IMR-90 (cell line): Measurements from ENCODE around the gene PLCL2. TPM values are rescaled to one million over a fixed set of nuclear protein-coding genes. Genes with fewer than 3 reads are reported as not detected.

Source experiments
- ATAC-seq: fragments of 200-7000 bp; cut with Tn5 transposase; 2 replicates; pipeline ENCODE4 v1.9.1; 2020; ENCODE audit warnings: low read depth, mild to moderate bottlenecking, moderate library complexity
- BruUV-seq: library from RNA; stranded (reverse); fragments of 400-500 nt; replicated peaks from 2 replicates; lab custom pipeline; 2021; lab: Mats Ljungman, UMichigan
- CTCF ChIA-PET: fragments of 300-600 bp; formaldehyde crosslinking; extraction: SDS; loops from one replicate; lab custom pipeline; 2021; ENCODE audit warnings: antibody characterized with exemption; lab: Yijun Ruan, JAX
- POLR2A ChIA-PET: fragments of 300-600 bp; sonication (Branson Sonifier 250); formaldehyde crosslinking; loops from one replicate; lab custom pipeline; 2022; ENCODE audit warnings: antibody characterized with exemption; ENCODE audit not compliant: unreplicated experiment; lab: Charles Lee
- DNase-seq: peaks from one replicate; pipeline ENCODE4 v3.0.0; 2013
- H2AFZ ChIP-seq: replicated peaks from 2 replicates; pipeline ENCODE3; 2013; ENCODE audit warnings: low read length, mild to moderate bottlenecking; ENCODE audit not compliant: poor library complexity
- H2AK5ac ChIP-seq: 2 replicates; pipeline ENCODE4 v1.6.1; 2013; ENCODE audit warnings: low read depth, low read length, inconsistent platforms
- H2AK9ac ChIP-seq: replicated peaks from 2 replicates; pipeline ENCODE3; 2013; ENCODE audit warnings: mild to moderate bottlenecking, low read depth, low read length, moderate library complexity; ENCODE audit not compliant: poor library complexity
- H2BK120ac ChIP-seq: 2 replicates; pipeline ENCODE4 v1.6.1; 2013; ENCODE audit warnings: low read depth, low read length, inconsistent platforms
- H2BK15ac ChIP-seq: 3 replicates; pipeline ENCODE4 v1.6.1; 2013; ENCODE audit warnings: low read depth, low read length, inconsistent platforms
- H2BK20ac ChIP-seq: 2 replicates; pipeline ENCODE4 v1.6.1; 2013; ENCODE audit warnings: low read depth, mild to moderate bottlenecking, inconsistent platforms, low read length, moderate library complexity
- H2BK5ac ChIP-seq: 2 replicates; pipeline ENCODE4 v1.6.1; 2013; ENCODE audit warnings: mild to moderate bottlenecking, low read depth, low read length, inconsistent platforms; ENCODE audit not compliant: poor library complexity, severe bottlenecking
- H3K14ac ChIP-seq: replicated peaks from 2 replicates; pipeline ENCODE4 v1.6.1; 2013; ENCODE audit warnings: low read depth, low read length, inconsistent platforms
- H3K18ac ChIP-seq: 2 replicates; pipeline ENCODE4 v1.6.1; 2013; ENCODE audit warnings: low read depth, low read length, control low read depth
- H3K23ac ChIP-seq: 2 replicates; pipeline ENCODE4 v1.6.1; 2013; ENCODE audit warnings: low read depth, low read length, inconsistent platforms
- H3K27ac ChIP-seq: 2 replicates; pipeline ENCODE4 v1.5.1; 2013; ENCODE audit warnings: mild to moderate bottlenecking, control low read depth, low read length; ENCODE audit not compliant: insufficient read depth
- H3K27me3 ChIP-seq: 2 replicates; pipeline ENCODE4 v1.6.1; 2013; ENCODE audit warnings: low read length; ENCODE audit not compliant: control insufficient read depth, insufficient read depth
- H3K36me3 ChIP-seq: 2 replicates; pipeline ENCODE4 v1.6.1; 2013; ENCODE audit warnings: low read length, mixed read lengths; ENCODE audit not compliant: control insufficient read depth, insufficient read depth
- H3K4ac ChIP-seq: 2 replicates; pipeline ENCODE4 v1.6.1; 2013; ENCODE audit warnings: low read depth, low read length, inconsistent platforms
- H3K4me1 ChIP-seq: 2 replicates; pipeline ENCODE4 v1.6.1; 2013; ENCODE audit warnings: low read length, mixed read lengths; ENCODE audit not compliant: control insufficient read depth, insufficient read depth
- H3K4me2 ChIP-seq: 2 replicates; pipeline ENCODE4 v1.6.1; 2013; ENCODE audit warnings: low read depth, mild to moderate bottlenecking, control low read depth, low read length, moderate library complexity
- H3K4me3 ChIP-seq: 2 replicates; pipeline ENCODE4 v1.5.1; 2013; ENCODE audit warnings: low read depth, mild to moderate bottlenecking, control low read depth, low read length, moderate library complexity; ENCODE audit not compliant: insufficient read depth
- H3K56ac ChIP-seq: 2 replicates; pipeline ENCODE4 v1.6.1; 2013; ENCODE audit warnings: low read length, inconsistent platforms; ENCODE audit not compliant: insufficient read depth; ENCODE audit errors: extremely low read depth
- H3K79me1 ChIP-seq, 2 experiments: 2 replicates each; pipeline ENCODE4 v1.6.1; 2013; ENCODE audit warnings: low read length in 2 of 2, inconsistent platforms in 1 of 2, low read depth in 1 of 2
- H3K9ac ChIP-seq: 2 replicates; pipeline ENCODE4 v1.6.1; 2013; ENCODE audit warnings: low read depth, low read length, control low read depth
- H3K9me1 ChIP-seq: 2 replicates; pipeline ENCODE4 v1.6.1; 2013; ENCODE audit warnings: low read length, inconsistent platforms; ENCODE audit not compliant: insufficient read depth
- H3K9me3 ChIP-seq: 2 replicates; pipeline ENCODE4 v1.6.1; 2013; ENCODE audit warnings: low read length; ENCODE audit not compliant: control insufficient read depth, insufficient read depth
- H4K20me1 ChIP-seq: 2 replicates; pipeline ENCODE4 v1.6.1; 2013; ENCODE audit warnings: low read length, inconsistent platforms; ENCODE audit not compliant: insufficient read depth
- H4K5ac ChIP-seq: 2 replicates; pipeline ENCODE4 v1.6.1; 2013; ENCODE audit warnings: mild to moderate bottlenecking, low read depth, low read length, control low read depth
- H4K8ac ChIP-seq, 2 experiments: 2 replicates each; pipeline ENCODE4 v1.6.1; 2013; ENCODE audit warnings: low read depth in 2 of 2, low read length in 2 of 2, control low read depth in 1 of 2, inconsistent platforms in 1 of 2
- H4K91ac ChIP-seq: 2 replicates; pipeline ENCODE4 v1.6.1; 2013; ENCODE audit warnings: low read depth, low read length, inconsistent platforms; ENCODE audit not compliant: insufficient read depth
- BHLHE40 ChIP-seq: fragments of 150-350 bp; IDR thresholded peaks from 2 replicates; pipeline ENCODE4 v1.6.1; 2016; ENCODE audit warnings: mild to moderate bottlenecking, low read depth, low read length
- CEBPB ChIP-seq: IDR thresholded peaks from 2 replicates; pipeline ENCODE4 v1.6.1; 2012; ENCODE audit warnings: low read depth, low read length, improper control_type of control experiment
- CHD1 ChIP-seq: IDR thresholded peaks from 2 replicates; pipeline ENCODE4 v1.6.1; 2012; ENCODE audit warnings: low read depth, low read length, improper control_type of control experiment
- FOS ChIP-seq: fragments of 150-350 bp; IDR thresholded peaks from 2 replicates; pipeline ENCODE4 v1.6.1; 2016; ENCODE audit warnings: low read depth, low read length
- MAFK ChIP-seq: IDR thresholded peaks from 2 replicates; pipeline ENCODE4 v1.6.1; 2012; ENCODE audit warnings: low read depth, low read length, improper control_type of control experiment
- MAZ ChIP-seq: IDR thresholded peaks from 2 replicates; pipeline ENCODE4 v1.6.1; 2012; ENCODE audit warnings: low read depth, mild to moderate bottlenecking, low read length, improper control_type of control experiment, moderate library complexity, borderline replicate concordance
- MXI1 ChIP-seq: IDR thresholded peaks from 2 replicates; pipeline ENCODE4 v1.6.1; 2012; ENCODE audit warnings: low read depth, mild to moderate bottlenecking, low read length, moderate library complexity, borderline replicate concordance
- NFE2L2 ChIP-seq: fragments of 150-350 bp; IDR thresholded peaks from 2 replicates; pipeline ENCODE4 v1.6.1; 2016; ENCODE audit warnings: low read depth, mild to moderate bottlenecking, low read length
- POLR2A ChIP-seq: IDR thresholded peaks from 2 replicates; pipeline ENCODE4 v1.6.1; 2012; ENCODE audit warnings: mild to moderate bottlenecking, low read depth, low read length
- RAD21 ChIP-seq: IDR thresholded peaks from 2 replicates; pipeline ENCODE4 v1.6.1; 2012; ENCODE audit warnings: low read length, improper control_type of control experiment
- RCOR1 ChIP-seq: IDR thresholded peaks from 2 replicates; pipeline ENCODE4 v1.6.1; 2012; ENCODE audit warnings: mild to moderate bottlenecking, low read length, improper control_type of control experiment; ENCODE audit not compliant: insufficient replicate concordance
- RFX5 ChIP-seq: IDR thresholded peaks from 2 replicates; pipeline ENCODE4 v1.8.0; 2012; ENCODE audit warnings: low read depth, mild to moderate bottlenecking, low read length, moderate library complexity
- SMC3 ChIP-seq: fragments of 150-350 bp; IDR thresholded peaks from 2 replicates; pipeline ENCODE4 v1.6.1; 2016; ENCODE audit warnings: low read depth, mild to moderate bottlenecking, antibody characterized with exemption, low read length, moderate library complexity
- WGBS, 2 experiments: methylation state at CpG; one replicate each; pipeline versions ENCODE4 v1.1.5 to v1.1.7; 2013; ENCODE audit warnings: missing lambda C conversion rate in 2 of 2; ENCODE audit not compliant: insufficient read length in 1 of 2; ENCODE audit errors: extremely low coverage in 2 of 2; 5-methylcytosine and 5-hydroxymethylcytosine counted together
- dilution Hi-C: fragments of 300-500 bp; cut with HindIII; formaldehyde crosslinking; loops from one replicate; pipeline ENCODE4 v1.14.3; 2018; ENCODE audit warnings: low sequenced_read_pairs; ENCODE audit not compliant: unreplicated experiment
- in situ Hi-C: fragments of 300-500 bp; cut with MboI; formaldehyde crosslinking; loops from 3 replicates; pipeline ENCODE4 v1.14.3; 2019; ENCODE audit warnings: low sequenced_read_pairs, inconsistent platforms, mixed read lengths
- intact Hi-C: fragments of 100-400 bp; cut with micrococcal nuclease; formaldehyde crosslinking; loops from 2 replicates; pipeline ENCODE4 v1.10.0; 2022
- polyA plus RNA-seq, 3 experiments: library from polyadenylated mRNA; depleted of rRNA; stranded (reverse); fragments of >200 nt; gene quantifications; 2 replicates each; pipeline ENCODE4 v1.2.3, GENCODE V29; 2012; ENCODE audit warnings: low replicate concordance in 1 of 3
- total RNA-seq: library from RNA; depleted of rRNA; stranded (reverse); fragments of >200 nt; gene quantifications from 2 replicates; pipeline ENCODE4 v1.2.3, GENCODE V29; 2012
- TF ChIP-seq, protein P1 (sequence below): conservative IDR thresholded peaks from 2 replicates; pipeline ENCODE4 v1.5.1; 2012; ENCODE audit warnings: mild to moderate bottlenecking, low read depth, low read length, improper control_type of control experiment
- TF ChIP-seq, protein P2 (sequence below): fragments of 150-350 bp; IDR thresholded peaks from 2 replicates; pipeline ENCODE4 v1.6.1; 2017; ENCODE audit warnings: mild to moderate bottlenecking, antibody characterized with exemption, low read length, low read depth
- TF ChIP-seq, protein P3 (sequence below): fragments of 150-350 bp; IDR thresholded peaks from 2 replicates; pipeline ENCODE4 v1.6.1; 2016; ENCODE audit warnings: low read depth, mild to moderate bottlenecking, low read length, moderate library complexity, borderline replicate concordance

PLCL2 gene
- total and polyA plus RNA-seq, 2 of the 4 experiments (the other 2 are of a cell fraction): 0.92 to 3.8 TPM

DNA sequence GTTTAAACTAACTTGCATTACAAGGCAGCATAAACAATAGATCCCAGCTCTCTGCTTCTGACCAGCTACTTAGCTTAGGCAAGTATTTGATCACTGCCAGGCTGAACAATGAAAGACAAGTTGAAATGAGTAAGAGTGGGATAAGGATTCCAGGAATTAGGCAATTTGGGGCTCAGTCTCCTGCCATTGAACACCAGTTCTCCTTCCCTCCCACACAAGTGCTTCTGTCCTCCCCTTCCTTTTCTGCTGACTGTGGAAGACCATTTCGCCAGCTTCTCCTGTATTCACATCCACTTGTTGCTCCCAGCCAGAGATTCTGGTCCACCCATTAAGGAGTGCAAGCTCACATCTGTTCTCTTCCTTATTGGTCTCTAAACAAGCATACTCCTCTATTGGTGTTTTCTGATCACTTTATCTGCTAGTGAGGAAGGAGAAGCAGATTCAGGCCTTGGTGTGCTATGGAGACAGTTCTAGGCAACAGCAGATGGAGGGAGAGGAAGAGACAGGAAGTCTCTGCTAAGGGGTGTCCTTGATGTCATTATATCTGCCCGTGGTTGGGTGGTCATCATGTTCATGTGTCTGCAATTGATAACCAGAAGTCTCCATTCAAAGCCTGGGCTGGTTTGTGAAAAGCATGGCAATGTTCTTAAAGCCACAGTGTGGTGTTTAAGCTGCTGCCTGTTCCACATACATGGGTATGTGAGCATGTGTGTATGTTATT is 121.5 kb downstream of the PLCL2 start:
- H2BK120ac ChIP-seq: no peak overlapping the region
- DNase-seq (no peak), ATAC-seq (no peak)
- TF ChIP-seq MAFK (no peak), POLR2A (no peak), BHLHE40 (no peak), RCOR1 (no peak), MXI1 (no peak), CEBPB (no peak), CHD1 (no peak), SMC3 (no peak), FOS (no peak), RFX5 (no peak), NFE2L2 (no peak), MAZ (no peak), RAD21 (no peak)
- TF ChIP-seq, protein P1, sequence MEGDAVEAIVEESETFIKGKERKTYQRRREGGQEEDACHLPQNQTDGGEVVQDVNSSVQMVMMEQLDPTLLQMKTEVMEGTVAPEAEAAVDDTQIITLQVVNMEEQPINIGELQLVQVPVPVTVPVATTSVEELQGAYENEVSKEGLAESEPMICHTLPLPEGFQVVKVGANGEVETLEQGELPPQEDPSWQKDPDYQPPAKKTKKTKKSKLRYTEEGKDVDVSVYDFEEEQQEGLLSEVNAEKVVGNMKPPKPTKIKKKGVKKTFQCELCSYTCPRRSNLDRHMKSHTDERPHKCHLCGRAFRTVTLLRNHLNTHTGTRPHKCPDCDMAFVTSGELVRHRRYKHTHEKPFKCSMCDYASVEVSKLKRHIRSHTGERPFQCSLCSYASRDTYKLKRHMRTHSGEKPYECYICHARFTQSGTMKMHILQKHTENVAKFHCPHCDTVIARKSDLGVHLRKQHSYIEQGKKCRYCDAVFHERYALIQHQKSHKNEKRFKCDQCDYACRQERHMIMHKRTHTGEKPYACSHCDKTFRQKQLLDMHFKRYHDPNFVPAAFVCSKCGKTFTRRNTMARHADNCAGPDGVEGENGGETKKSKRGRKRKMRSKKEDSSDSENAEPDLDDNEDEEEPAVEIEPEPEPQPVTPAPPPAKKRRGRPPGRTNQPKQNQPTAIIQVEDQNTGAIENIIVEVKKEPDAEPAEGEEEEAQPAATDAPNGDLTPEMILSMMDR: no peak
- TF ChIP-seq, protein P2, sequence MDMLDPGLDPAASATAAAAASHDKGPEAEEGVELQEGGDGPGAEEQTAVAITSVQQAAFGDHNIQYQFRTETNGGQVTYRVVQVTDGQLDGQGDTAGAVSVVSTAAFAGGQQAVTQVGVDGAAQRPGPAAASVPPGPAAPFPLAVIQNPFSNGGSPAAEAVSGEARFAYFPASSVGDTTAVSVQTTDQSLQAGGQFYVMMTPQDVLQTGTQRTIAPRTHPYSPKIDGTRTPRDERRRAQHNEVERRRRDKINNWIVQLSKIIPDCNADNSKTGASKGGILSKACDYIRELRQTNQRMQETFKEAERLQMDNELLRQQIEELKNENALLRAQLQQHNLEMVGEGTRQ: no peak
- TF ChIP-seq, protein P3, sequence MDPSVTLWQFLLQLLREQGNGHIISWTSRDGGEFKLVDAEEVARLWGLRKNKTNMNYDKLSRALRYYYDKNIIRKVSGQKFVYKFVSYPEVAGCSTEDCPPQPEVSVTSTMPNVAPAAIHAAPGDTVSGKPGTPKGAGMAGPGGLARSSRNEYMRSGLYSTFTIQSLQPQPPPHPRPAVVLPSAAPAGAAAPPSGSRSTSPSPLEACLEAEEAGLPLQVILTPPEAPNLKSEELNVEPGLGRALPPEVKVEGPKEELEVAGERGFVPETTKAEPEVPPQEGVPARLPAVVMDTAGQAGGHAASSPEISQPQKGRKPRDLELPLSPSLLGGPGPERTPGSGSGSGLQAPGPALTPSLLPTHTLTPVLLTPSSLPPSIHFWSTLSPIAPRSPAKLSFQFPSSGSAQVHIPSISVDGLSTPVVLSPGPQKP: no peak
- BruUV-seq: no TSS peak
- no peak overlapping the region for H3K18ac ChIP-seq
- in situ Hi-C loops: no loop called here
- intact Hi-C loops: no loop called here
- dilution Hi-C loops: no loop called here
- no peak overlapping the region for H3K4me2 ChIP-seq
- H3K23ac ChIP-seq: no peak overlapping the region
- H4K20me1 ChIP-seq: no peaks in the 10 kb centered on the region
- H2BK5ac ChIP-seq: no peak overlapping the region
- no peak overlapping the region for H4K8ac ChIP-seq
- no peaks in the 10 kb centered on the region for H3K9me1 ChIP-seq
- H2AK5ac ChIP-seq: no peak overlapping the region
- no peaks in the 10 kb centered on the region for H3K27me3 ChIP-seq
- H3K9ac ChIP-seq: no peak overlapping the region
- no CpG with 5 or more reads among the region's 2 CpGs for WGBS, 2 experiments
- H3K56ac ChIP-seq: no peak overlapping the region
- H3K4ac ChIP-seq: no peak overlapping the region
- H3K36me3 ChIP-seq: no peaks in the 10 kb centered on the region
- no peak overlapping the region for H3K4me3 ChIP-seq
- no peak overlapping the region for H4K91ac ChIP-seq
- H4K5ac ChIP-seq: no peak overlapping the region
- H2BK20ac ChIP-seq: no peak overlapping the region
- no peak overlapping the region for H3K14ac ChIP-seq
- H3K27ac ChIP-seq: no peak overlapping the region
- ChIA-PET POLR2A (no interaction called here), CTCF (no interaction called here)
- no peaks in the 10 kb centered on the region for H3K9me3 ChIP-seq
- no peaks in the 10 kb centered on the region for H3K4me1 ChIP-seq
- no peak overlapping the region for H2AK9ac ChIP-seq
- no peak overlapping the region for H2AFZ ChIP-seq
- no peak overlapping the region for H2BK15ac ChIP-seq
- H3K79me1 ChIP-seq: no peaks in the 10 kb centered on the region
